DMS153 treated with DMSO at 0.1 percent for 48 hours (cell line): Measurements from ENCODE around the gene ZFP28.

Experiments used
- DNase-seq: peaks from one replicate; lab custom pipeline; 2025; ENCODE audit not compliant: unreplicated experiment; lab: John Stamatoyannopoulos, UW

ZFP28 gene

DNA sequence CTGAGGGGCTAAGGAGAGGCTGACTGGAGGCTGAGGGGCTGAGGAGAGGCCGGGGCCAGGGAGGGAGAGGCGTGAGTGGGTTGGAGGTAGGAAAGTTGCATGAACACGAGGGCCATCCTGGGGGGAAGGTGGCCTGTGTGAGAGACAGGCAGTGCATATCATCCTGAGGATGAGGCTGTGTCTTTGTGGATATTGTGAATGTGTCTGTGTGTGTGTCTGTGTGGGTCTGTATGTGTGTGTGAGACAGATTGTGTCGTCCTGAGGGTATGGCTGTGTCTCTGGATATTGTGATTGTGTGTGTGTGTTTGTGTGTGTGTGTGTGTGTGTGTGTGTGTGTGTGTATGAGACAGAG lies 56.8 kb downstream of the ZFP28 start:
- DNase-seq = no peak

DNA sequence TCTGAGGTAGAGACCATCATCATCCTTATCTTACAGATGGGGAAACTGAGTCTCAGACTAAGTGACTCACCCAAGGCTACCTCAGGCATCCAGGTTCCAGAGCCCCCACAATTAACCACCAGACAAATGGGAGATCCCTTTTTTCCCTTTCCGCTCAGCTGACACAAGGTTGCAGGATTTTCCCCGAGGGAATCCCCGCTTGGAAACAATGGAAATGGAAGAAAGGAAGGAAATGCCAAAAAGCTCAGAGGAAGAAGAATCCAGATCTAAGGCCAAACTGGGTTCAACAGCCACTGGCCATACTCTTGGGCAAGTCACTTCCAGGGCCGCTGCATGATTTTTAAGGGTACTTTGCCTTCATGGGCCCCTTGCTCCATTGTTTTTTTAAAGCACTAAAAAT lies 57.9 kb downstream of the ZFP28 start:
- no peak for DNase-seq

GRCh38 chr19:56597696-56598095 lies 58.9 kb downstream of the ZFP28 start:
- no peak for DNase-seq

- DNase-seq = no peak
Measured at GRCh38 chr19:56601375-56601774, 62.6 kb downstream of the ZFP28 start.

DNA sequence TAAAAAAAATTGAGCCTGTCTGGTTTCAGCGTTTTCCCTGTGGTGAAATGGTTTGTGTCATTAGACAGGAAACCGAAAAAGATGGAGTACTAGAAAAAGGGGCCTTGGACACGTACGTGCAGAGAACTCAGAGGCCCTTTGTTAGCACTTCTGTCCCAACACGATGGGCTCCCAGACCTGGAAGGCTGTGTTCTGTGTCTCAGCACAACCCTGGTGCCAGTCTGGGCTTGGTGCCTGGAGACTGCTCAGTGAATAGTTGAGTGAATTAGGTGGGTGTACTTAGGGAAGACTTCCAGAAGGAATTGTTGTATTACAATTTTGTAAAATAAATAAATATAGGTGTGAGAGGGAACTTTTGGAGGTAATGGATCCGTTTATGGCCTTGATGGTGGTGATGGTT lies 65.1 kb downstream of the ZFP28 start:
- DNase-seq = no peak
